ENCODE data around the gene SCAF1. TPM values are rescaled to one million over a fixed set of nuclear protein-coding genes. Genes with fewer than 3 reads are reported as not detected.
"Not testable (repeated sequence)": the region's sequence is repeated elsewhere in the genome, so short reads cannot be mapped to it uniquely, and the experiment has no call there.

SCAF1 gene
- total and polyA plus RNA-seq, 10 of the 15 experiments (the other 5 are each of a cell fraction or from before 2014, with no cell fraction given): 0.18 to 77.0 (median 5.3) TPM

- TF ChIP-seq, protein P1, sequence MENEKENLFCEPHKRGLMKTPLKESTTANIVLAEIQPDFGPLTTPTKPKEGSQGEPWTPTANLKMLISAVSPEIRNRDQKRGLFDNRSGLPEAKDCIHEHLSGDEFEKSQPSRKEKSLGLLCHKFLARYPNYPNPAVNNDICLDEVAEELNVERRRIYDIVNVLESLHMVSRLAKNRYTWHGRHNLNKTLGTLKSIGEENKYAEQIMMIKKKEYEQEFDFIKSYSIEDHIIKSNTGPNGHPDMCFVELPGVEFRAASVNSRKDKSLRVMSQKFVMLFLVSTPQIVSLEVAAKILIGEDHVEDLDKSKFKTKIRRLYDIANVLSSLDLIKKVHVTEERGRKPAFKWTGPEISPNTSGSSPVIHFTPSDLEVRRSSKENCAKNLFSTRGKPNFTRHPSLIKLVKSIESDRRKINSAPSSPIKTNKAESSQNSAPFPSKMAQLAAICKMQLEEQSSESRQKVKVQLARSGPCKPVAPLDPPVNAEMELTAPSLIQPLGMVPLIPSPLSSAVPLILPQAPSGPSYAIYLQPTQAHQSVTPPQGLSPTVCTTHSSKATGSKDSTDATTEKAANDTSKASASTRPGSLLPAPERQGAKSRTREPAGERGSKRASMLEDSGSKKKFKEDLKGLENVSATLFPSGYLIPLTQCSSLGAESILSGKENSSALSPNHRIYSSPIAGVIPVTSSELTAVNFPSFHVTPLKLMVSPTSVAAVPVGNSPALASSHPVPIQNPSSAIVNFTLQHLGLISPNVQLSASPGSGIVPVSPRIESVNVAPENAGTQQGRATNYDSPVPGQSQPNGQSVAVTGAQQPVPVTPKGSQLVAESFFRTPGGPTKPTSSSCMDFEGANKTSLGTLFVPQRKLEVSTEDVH (IDR thresholded peaks at IDR 0.05; ENCODE audit: low read depth, partially characterized antibody): no peak
- TF ChIP-seq NBN (IDR thresholded peaks at IDR 0.05): no peak
- TF ChIP-seq NFYB (IDR thresholded peaks at IDR 0.05; ENCODE audit: insufficient read depth, low read depth, low read length): no peak
- no peak for TF ChIP-seq TCF7 (IDR thresholded peaks at IDR 0.05; ENCODE audit: borderline replicate concordance)
- TF ChIP-seq, protein P2, sequence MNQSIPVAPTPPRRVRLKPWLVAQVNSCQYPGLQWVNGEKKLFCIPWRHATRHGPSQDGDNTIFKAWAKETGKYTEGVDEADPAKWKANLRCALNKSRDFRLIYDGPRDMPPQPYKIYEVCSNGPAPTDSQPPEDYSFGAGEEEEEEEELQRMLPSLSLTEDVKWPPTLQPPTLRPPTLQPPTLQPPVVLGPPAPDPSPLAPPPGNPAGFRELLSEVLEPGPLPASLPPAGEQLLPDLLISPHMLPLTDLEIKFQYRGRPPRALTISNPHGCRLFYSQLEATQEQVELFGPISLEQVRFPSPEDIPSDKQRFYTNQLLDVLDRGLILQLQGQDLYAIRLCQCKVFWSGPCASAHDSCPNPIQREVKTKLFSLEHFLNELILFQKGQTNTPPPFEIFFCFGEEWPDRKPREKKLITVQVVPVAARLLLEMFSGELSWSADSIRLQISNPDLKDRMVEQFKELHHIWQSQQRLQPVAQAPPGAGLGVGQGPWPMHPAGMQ (IDR thresholded peaks at IDR 0.05; ENCODE audit: borderline replicate concordance): no peak
- TF ChIP-seq HCFC1 (IDR thresholded peaks at IDR 0.05; ENCODE audit: low read length): no peak
- TF ChIP-seq WRNIP1 (IDR thresholded peaks at IDR 0.05; ENCODE audit: borderline replicate concordance, low read depth, low read length): no peak
- no peak for TF ChIP-seq ELK1 (IDR thresholded peaks at IDR 0.05; ENCODE audit: low read depth, low read length)
Measured at GRCh38 chr19:49632576-49632975, 9.4 kb upstream of the SCAF1 start (continued).

- BruUV-seq (replicated peaks); H3K4me1 ChIP-seq (ENCODE audit: control insufficient read depth, insufficient read depth, low read length); H3K4me2 ChIP-seq (ENCODE audit: control insufficient read depth, insufficient read depth); intact Hi-C loops (cut with micrococcal nuclease; ENCODE audit: unreplicated experiment); H3K9ac ChIP-seq (ENCODE audit: control insufficient read depth, insufficient read depth, low read length); H2AFZ ChIP-seq (ENCODE audit: control insufficient read depth, low read depth, low read length); FAIRE-seq; CTCF ChIA-PET; H3K4me3 ChIP-seq; in situ Hi-C loops (cut with MboI); ATAC-seq; H3K27me3 ChIP-seq (replicated peaks in 1 of 2; ENCODE audit: control insufficient read depth in 2 of 2, insufficient read depth in 2 of 2, low read length in 1 of 2); H3K79me2 ChIP-seq (ENCODE audit: control insufficient read depth, insufficient read depth, low read length); DNase-seq (ENCODE audit: low read depth, low spot score); H4K20me1 ChIP-seq (ENCODE audit: control insufficient read depth, insufficient read depth); H3K9me3 ChIP-seq (replicated peaks; ENCODE audit: control insufficient read depth, insufficient read depth, low read length); H3K27ac ChIP-seq (ENCODE audit: control insufficient read depth, insufficient read depth); RAD21 ChIA-PET (ENCODE audit: unreplicated experiment); H3K36me3 ChIP-seq (ENCODE audit: control insufficient read depth in 2 of 2, insufficient read depth in 2 of 2, low read length in 1 of 2); SMC1A ChIA-PET (ENCODE audit: uncharacterized antibody, unreplicated experiment): not testable (repeated sequence)
- 87% methylated on average over 9 of the region's 9 CpGs for WGBS (ENCODE audit: insufficient coverage, insufficient replicate concordance, low lambda C conversion rate, missing lambda C conversion rate)
- POLR2A ChIA-PET: interaction anchor here (0.6 kb wide), 1 partner anchor 458 kb away, joined by 3 read pairs; no protein-coding TSS in a partner anchor
Measured at GRCh38 chr19:49633273-49633672, 8.7 kb upstream of the SCAF1 start.
